HCT116 (cell line): ENCODE results near the gene KRTAP17-1. TPM values are rescaled to one million over a fixed set of nuclear protein-coding genes. Genes with fewer than 3 reads are reported as not detected.

Experiments
- ATAC-seq: fragments of 200-7000 bp; cut with Tn5 transposase; 2 replicates; pipeline ENCODE4 v1.9.1; 2020; ENCODE audit warnings: mild to moderate bottlenecking, moderate library complexity
- BruUV-seq: library from RNA; stranded (reverse); fragments of 400-500 nt; replicated peaks from 2 replicates; lab custom pipeline; 2021; lab: Mats Ljungman, UMichigan
- CTCF ChIA-PET: fragments of 300-600 bp; sonication (Branson Sonifier 250); formaldehyde crosslinking; loops from one replicate; lab custom pipeline; 2021; ENCODE audit warnings: antibody characterized with exemption; lab: Charles Lee
- POLR2A ChIA-PET: fragments of 300-600, 350-600 bp; sonication (Branson Sonifier 250); formaldehyde crosslinking; loops from one replicate; lab custom pipeline; 2021; ENCODE audit warnings: antibody characterized with exemption; lab: Charles Lee
- RAD21 ChIA-PET, 2 experiments: fragments of 300-600 bp; sonication (Branson Sonifier 250); formaldehyde crosslinking; loops; one replicate each; lab custom pipeline; 2023; ENCODE audit warnings: low total read pairs in 2 of 2; ENCODE audit not compliant: uncharacterized antibody in 2 of 2, unreplicated experiment in 2 of 2, low non-redundant PET in 1 of 2; lab: Charles Lee
- DNase-seq: peaks from one replicate; pipeline ENCODE4 v3.0.0-alpha.2; 2010; ENCODE audit warnings: low read depth, low spot score
- H2AFZ ChIP-seq: fragments of 200-600 bp; shearing (Covaris generic), sonication (generic); 2 replicates; pipeline ENCODE4 v1.6.1; 2017; ENCODE audit warnings: low read depth, mixed run types, mixed read lengths, antibody characterized with exemption, low read length; ENCODE audit not compliant: poor library complexity, severe bottlenecking
- H3K27ac ChIP-seq: 2 replicates; pipeline ENCODE4 v1.5.1; 2012; ENCODE audit warnings: low read depth, low read length
- H3K27me3 ChIP-seq: fragments of 200-600 bp; sonication (generic); 2 replicates; pipeline ENCODE4 v1.6.1; 2016; ENCODE audit warnings: mixed run types, low read length, mixed read lengths; ENCODE audit not compliant: insufficient read depth
- H3K36me3 ChIP-seq, 2 experiments: fragments of 200-500 bp in 1 of 2; fragments of 200-600 bp in 1 of 2; sonication (Bioruptor generic) in 1 of 2; sonication (generic) in 1 of 2; 2 replicates each; pipeline versions ENCODE4 v1.5.1 to v1.6.1; 2014 to 2016; ENCODE audit warnings: low read length in 2 of 2, inconsistent platforms in 1 of 2, mixed read lengths in 1 of 2, mixed run types in 1 of 2; ENCODE audit not compliant: insufficient read depth in 2 of 2, control insufficient read depth in 1 of 2
- H3K4me1 ChIP-seq, 2 experiments: fragments of 200-600 bp in 1 of 2; sonication (generic) in 1 of 2; 2 replicates each; pipeline versions ENCODE4 v1.5.1 to v1.6.1; 2012 to 2017; ENCODE audit warnings: low read length in 2 of 2, inconsistent platforms in 1 of 2, mild to moderate bottlenecking in 1 of 2, mixed read lengths in 1 of 2, mixed run types in 1 of 2, moderate library complexity in 1 of 2; ENCODE audit not compliant: insufficient read depth in 2 of 2, control insufficient read depth in 1 of 2
- H3K4me2 ChIP-seq: fragments of 200-600 bp; sonication (generic); 2 replicates; pipeline ENCODE4 v1.6.1; 2017; ENCODE audit warnings: mixed run types, low read length, mixed read lengths
- H3K4me3 ChIP-seq, 2 experiments: fragments of 200-600 bp in 1 of 2; sonication (generic) in 1 of 2; replicated peaks in 1 of 2; 2 replicates each; pipeline ENCODE4 v1.5.1; 2011 to 2016; ENCODE audit warnings: low read length in 2 of 2, control low read depth in 1 of 2, low read depth in 1 of 2, mild to moderate bottlenecking in 1 of 2, mixed read lengths in 1 of 2, mixed run types in 1 of 2
- H3K79me2 ChIP-seq: fragments of 200-600 bp; sonication (generic); 2 replicates; pipeline ENCODE4 v1.6.1; 2017; ENCODE audit warnings: mild to moderate bottlenecking, mixed run types, low read length, moderate library complexity, mixed read lengths; ENCODE audit not compliant: insufficient read depth
- H3K9ac ChIP-seq: fragments of 200-600 bp; sonication (generic); 2 replicates; pipeline ENCODE4 v1.6.1; 2016; ENCODE audit warnings: low read length, mixed read lengths
- H3K9me2 ChIP-seq: fragments of 200-600 bp; sonication (generic), shearing (Covaris generic); 2 replicates; pipeline ENCODE4 v1.6.1; 2017; ENCODE audit warnings: mixed run types, mild to moderate bottlenecking, moderate library complexity; ENCODE audit not compliant: insufficient read depth
- H3K9me3 ChIP-seq, 2 experiments: fragments of 200-500 bp in 1 of 2; fragments of 200-600 bp in 1 of 2; sonication (Bioruptor generic) in 1 of 2; sonication (generic) in 1 of 2; 2 replicates each; pipeline ENCODE4 v1.6.1; 2014 to 2017; ENCODE audit warnings: low read length in 2 of 2, mixed read lengths in 2 of 2, inconsistent platforms in 1 of 2, low read depth in 1 of 2, mild to moderate bottlenecking in 1 of 2, mixed run types in 1 of 2, moderate library complexity in 1 of 2; ENCODE audit not compliant: control insufficient read depth in 1 of 2, insufficient read depth in 1 of 2
- H4K20me1 ChIP-seq: fragments of 200-600 bp; sonication (generic), shearing (Covaris generic); 2 replicates; pipeline ENCODE4 v1.6.1; 2017; ENCODE audit warnings: mixed run types, mild to moderate bottlenecking, moderate library complexity; ENCODE audit not compliant: insufficient read depth
- CEBPB ChIP-seq: IDR thresholded peaks from 2 replicates; pipeline ENCODE4 v1.6.1; 2012; ENCODE audit warnings: low read depth
- CTCF ChIP-seq, 3 experiments: fragments of 200-600 bp in 1 of 3; sonication (generic) in 1 of 3; IDR thresholded peaks in 2 of 3; conservative IDR thresholded peaks in 1 of 3; 2 replicates each; pipeline ENCODE4 v1.5.1; 2012 to 2017; ENCODE audit warnings: low read depth in 2 of 3, low read length in 2 of 3, antibody characterized with exemption in 1 of 3, borderline replicate concordance in 1 of 3, control low read depth in 1 of 3, mild to moderate bottlenecking in 1 of 3, mixed read lengths in 1 of 3, mixed run types in 1 of 3, moderate library complexity in 1 of 3; ENCODE audit not compliant: insufficient read depth in 1 of 3
- EGR1 ChIP-seq: IDR thresholded peaks from 2 replicates; pipeline ENCODE4 v1.6.1; 2012; ENCODE audit warnings: low read depth
- ELF1 ChIP-seq: IDR thresholded peaks from 2 replicates; pipeline ENCODE4 v1.6.1; 2012; ENCODE audit warnings: low read depth, borderline replicate concordance
- EZH2phosphoT487 ChIP-seq: fragments of 200-600 bp; IDR thresholded peaks from 2 replicates; pipeline ENCODE4 v1.6.1; 2018; ENCODE audit warnings: antibody characterized with exemption, borderline replicate concordance
- FOSL1 ChIP-seq: IDR thresholded peaks from 2 replicates; pipeline ENCODE4 v1.6.1; 2012; ENCODE audit warnings: low read depth
- MAX ChIP-seq: IDR thresholded peaks from 2 replicates; pipeline ENCODE4 v1.6.1; 2012
- POLR2A ChIP-seq: IDR thresholded peaks from 2 replicates; pipeline ENCODE4 v1.7.0; 2011; ENCODE audit warnings: borderline replicate concordance; ENCODE audit not compliant: insufficient read depth, insufficient read length; ENCODE audit errors: extremely low read depth
- POLR2AphosphoS5 ChIP-seq: IDR thresholded peaks from 2 replicates; pipeline ENCODE4 v1.6.1; 2011; ENCODE audit warnings: mild to moderate bottlenecking, low read depth, low read length, moderate library complexity
- RAD21 ChIP-seq: IDR thresholded peaks from 2 replicates; pipeline ENCODE4 v1.6.1; 2012; ENCODE audit warnings: low read depth, mild to moderate bottlenecking
- SRF ChIP-seq: IDR thresholded peaks from 2 replicates; pipeline ENCODE4 v1.6.1; 2012; ENCODE audit warnings: low read depth
- ZNF274 ChIP-seq: fragments of 200-500 bp; sonication (Bioruptor generic); IDR thresholded peaks from 2 replicates; pipeline ENCODE4 v1.6.1; 2014; ENCODE audit warnings: mild to moderate bottlenecking, low read depth, low read length, inconsistent platforms
- intact Hi-C: fragments of 100-400 bp; cut with micrococcal nuclease; formaldehyde crosslinking; loops from 2 replicates; pipeline ENCODE4 v1.10.0; 2022
- total RNA-seq: library from RNA; stranded (reverse); gene quantifications from one replicate; pipeline ENCODE4 v1.2.1, GENCODE V29; 2021; ENCODE audit not compliant: unreplicated experiment

Gene KRTAP17-1
- total RNA-seq, 1 experiment from 2014 or later, result not detected

GRCh38 chr17:41265078-41265477, 50.4 kb downstream of the KRTAP17-1 start, which contains the start of gene KRTAP9-6:
TSS of gene KRTAP9-6 (plus strand) at chr17:41265378. CDS start at chr17:41265378, 0 bp downstream.
- intact Hi-C loops, result no loop called here
- TF ChIP-seq RAD21, result no peak
- no peak for TF ChIP-seq POLR2A
- no peak for TF ChIP-seq MAX
- TF ChIP-seq EZH2phosphoT487, result no peak
- no peak for TF ChIP-seq FOSL1
- TF ChIP-seq ZNF274, result no peak
- TF ChIP-seq EGR1, result no peak
- TF ChIP-seq SRF, result no peak
- no peak for TF ChIP-seq POLR2AphosphoS5
- no peak for TF ChIP-seq CEBPB
- TF ChIP-seq CTCF (IDR thresholded peaks at IDR 0.05 in 2 of 3, conservative IDR thresholded peaks at IDR 0.05 in 1 of 3; ENCODE audit: borderline replicate concordance in 1 of 3, insufficient read depth in 1 of 3, low read depth in 2 of 3, low read length in 2 of 3), result no peak
- no peak for TF ChIP-seq ELF1
- no peaks in the 10 kb centered on the region for H3K9me2 ChIP-seq
- ChIA-PET CTCF (no interaction called here), RAD21 (no interaction called here), POLR2A (no interaction called here)
- H3K4me3 ChIP-seq, result no peak within 1 kb of the TSS
- H3K9me3 ChIP-seq, result no peaks in the 10 kb centered on the region
- no peak within 1 kb of the TSS for H3K27ac ChIP-seq
- no peak within 1 kb of the TSS for H3K9ac ChIP-seq
- H4K20me1 ChIP-seq, result no peaks in the 10 kb centered on the region
- no peaks in the 10 kb centered on the region for H3K4me1 ChIP-seq
- no peak within 1 kb of the TSS for H2AFZ ChIP-seq
- no peaks in the 10 kb centered on the region for H3K27me3 ChIP-seq
- H3K79me2 ChIP-seq, result no peaks in the 10 kb centered on the region
- H3K36me3 ChIP-seq, result no peaks in the 10 kb centered on the region
- DNase-seq (no peak), ATAC-seq (no peak)
- H3K4me2 ChIP-seq, result no peak within 1 kb of the TSS
- no TSS peak for BruUV-seq

Other genes with a start within 250 kb of the KRTAP17-1 start
- gene KRTAP2-4, start 249.8 kb downstream of the KRTAP17-1 start, total RNA-seq, result 0.76 TPM
- not detected for gene KRTAP4-7, start 231.6 kb downstream of the KRTAP17-1 start, total RNA-seq
- not detected for gene KRTAP4-8, start 217.6 kb downstream of the KRTAP17-1 start, total RNA-seq
- gene KRTAP4-16, start 213.5 kb downstream of the KRTAP17-1 start, total RNA-seq, result not detected
- gene KRTAP4-9, start 210.3 kb downstream of the KRTAP17-1 start, total RNA-seq, result not detected
- not detected for gene KRTAP4-11, start 197.3 kb downstream of the KRTAP17-1 start, total RNA-seq
- not detected for gene KRTAP4-12, start 191.5 kb downstream of the KRTAP17-1 start, total RNA-seq
- not detected for gene KRTAP4-6, start 175.2 kb downstream of the KRTAP17-1 start, total RNA-seq
- gene KRTAP4-5, start 165.9 kb downstream of the KRTAP17-1 start, total RNA-seq, result not detected
- not detected for gene KRTAP4-4, start 155.0 kb downstream of the KRTAP17-1 start, total RNA-seq
- gene KRTAP4-3, start 147.5 kb downstream of the KRTAP17-1 start, total RNA-seq, result not detected
- gene KRTAP4-2, start 137.5 kb downstream of the KRTAP17-1 start, total RNA-seq, result not detected
- not detected for gene KRTAP4-1, start 130.8 kb downstream of the KRTAP17-1 start, total RNA-seq
- not detected for gene KRTAP9-1, start 125.8 kb downstream of the KRTAP17-1 start, total RNA-seq
- gene KRTAP9-2, start 89.1 kb downstream of the KRTAP17-1 start, total RNA-seq, result not detected
- not detected for gene KRTAP9-3, start 83.3 kb downstream of the KRTAP17-1 start, total RNA-seq
- gene KRTAP9-8, start 77.7 kb downstream of the KRTAP17-1 start, total RNA-seq, result not detected
- gene KRTAP9-4, start 66.0 kb downstream of the KRTAP17-1 start, total RNA-seq, result not detected
- gene KRTAP9-9, start 60.3 kb downstream of the KRTAP17-1 start, total RNA-seq, result not detected
- not detected for gene KRTAP9-6, start 50.3 kb downstream of the KRTAP17-1 start, total RNA-seq
- not detected for gene KRTAP9-7, start 40.0 kb downstream of the KRTAP17-1 start, total RNA-seq
- 0.22 TPM for gene KRTAP29-1, start 12.9 kb downstream of the KRTAP17-1 start, total RNA-seq
- not detected for gene KRTAP16-1, start 6.4 kb downstream of the KRTAP17-1 start, total RNA-seq
- not detected for gene KRT33A, start 35.1 kb upstream of the KRTAP17-1 start, total RNA-seq
- not detected for gene KRT33B, start 54.1 kb upstream of the KRTAP17-1 start, total RNA-seq
- not detected for gene KRT34, start 66.6 kb upstream of the KRTAP17-1 start, total RNA-seq
- not detected for gene KRT31, start 81.9 kb upstream of the KRTAP17-1 start, total RNA-seq
- not detected for gene KRT37, start 108.9 kb upstream of the KRTAP17-1 start, total RNA-seq
- not detected for gene KRT38, start 125.3 kb upstream of the KRTAP17-1 start, total RNA-seq
- gene KRT32, start 151.7 kb upstream of the KRTAP17-1 start, total RNA-seq, result 0.42 TPM
- not detected for gene KRT35, start 165.4 kb upstream of the KRTAP17-1 start, total RNA-seq
- not detected for gene KRT36, start 174.2 kb upstream of the KRTAP17-1 start, total RNA-seq
- 3.7 TPM for gene KRT13, start 189.9 kb upstream of the KRTAP17-1 start, total RNA-seq
- gene KRT15, start 203.2 kb upstream of the KRTAP17-1 start, total RNA-seq, result 37.1 TPM
- gene KRT19, start 212.6 kb upstream of the KRTAP17-1 start, total RNA-seq, result 1,248 TPM